ENCODE results near the gene B4GALT1. TPM values are rescaled to one million over a fixed set of nuclear protein-coding genes. Genes with fewer than 3 reads are reported as not detected.

The B4GALT1 gene
- total RNA-seq, 1 donor from 2014 or later, result 72.0 TPM

DNA sequence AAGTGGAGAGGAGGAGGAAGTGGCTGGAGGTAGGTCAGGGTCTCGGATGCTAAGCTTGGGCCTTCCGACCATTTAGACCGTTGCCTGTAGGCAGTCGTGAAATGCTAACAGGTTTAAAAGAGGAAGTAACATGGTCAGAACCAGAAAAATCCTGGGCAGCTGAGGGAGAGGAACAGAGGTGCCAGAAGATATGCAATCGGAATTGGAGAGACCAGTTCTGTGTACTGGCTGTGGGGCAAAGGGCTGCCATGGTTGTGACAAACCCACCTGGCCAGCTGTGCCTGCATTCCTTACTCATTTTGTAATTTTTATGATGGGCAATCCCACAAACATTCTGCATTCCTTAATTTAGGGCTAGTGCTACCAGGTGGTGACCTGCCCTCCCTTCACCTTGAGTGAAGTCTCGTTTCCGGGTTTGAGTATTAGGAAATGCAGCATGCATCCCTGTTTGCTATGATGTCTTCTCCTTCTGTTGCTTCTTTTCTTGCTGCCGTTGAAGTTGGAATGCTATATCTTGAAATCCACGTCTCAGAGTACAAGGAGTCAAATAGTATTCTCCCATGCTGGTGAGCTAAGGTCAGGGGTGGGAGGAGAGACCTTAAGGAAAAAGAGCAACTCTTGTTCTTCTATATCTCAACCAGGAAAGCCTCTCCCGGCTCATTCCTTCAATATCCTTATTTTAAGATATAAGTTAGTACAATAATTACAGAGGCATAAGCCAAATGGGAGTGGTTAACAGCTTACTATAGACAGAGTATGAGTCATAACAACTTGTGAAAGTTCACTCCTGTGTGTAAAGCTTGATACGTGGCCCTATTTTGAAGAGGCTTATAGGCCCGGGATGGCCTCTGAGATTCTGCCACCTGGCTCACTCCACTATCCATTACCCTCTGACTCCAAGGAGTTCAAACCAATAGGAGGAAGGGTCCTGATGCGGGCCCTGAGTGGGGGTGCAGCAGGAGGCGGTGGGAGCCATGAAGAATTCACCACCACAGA, 37.0 kb downstream of the B4GALT1 start:
- H3K4me1 ChIP-seq, result peaks cover 54% of the 10 kb centered on the region
- ATAC-seq, result peak; percentile 58 to 68
- TF ChIP-seq, protein P1, sequence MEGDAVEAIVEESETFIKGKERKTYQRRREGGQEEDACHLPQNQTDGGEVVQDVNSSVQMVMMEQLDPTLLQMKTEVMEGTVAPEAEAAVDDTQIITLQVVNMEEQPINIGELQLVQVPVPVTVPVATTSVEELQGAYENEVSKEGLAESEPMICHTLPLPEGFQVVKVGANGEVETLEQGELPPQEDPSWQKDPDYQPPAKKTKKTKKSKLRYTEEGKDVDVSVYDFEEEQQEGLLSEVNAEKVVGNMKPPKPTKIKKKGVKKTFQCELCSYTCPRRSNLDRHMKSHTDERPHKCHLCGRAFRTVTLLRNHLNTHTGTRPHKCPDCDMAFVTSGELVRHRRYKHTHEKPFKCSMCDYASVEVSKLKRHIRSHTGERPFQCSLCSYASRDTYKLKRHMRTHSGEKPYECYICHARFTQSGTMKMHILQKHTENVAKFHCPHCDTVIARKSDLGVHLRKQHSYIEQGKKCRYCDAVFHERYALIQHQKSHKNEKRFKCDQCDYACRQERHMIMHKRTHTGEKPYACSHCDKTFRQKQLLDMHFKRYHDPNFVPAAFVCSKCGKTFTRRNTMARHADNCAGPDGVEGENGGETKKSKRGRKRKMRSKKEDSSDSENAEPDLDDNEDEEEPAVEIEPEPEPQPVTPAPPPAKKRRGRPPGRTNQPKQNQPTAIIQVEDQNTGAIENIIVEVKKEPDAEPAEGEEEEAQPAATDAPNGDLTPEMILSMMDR (IDR thresholded peaks at IDR 0.05), result no peak
- H3K4me3 ChIP-seq, result no peak overlapping the region
- peaks cover 91% of the 10 kb centered on the region for H3K36me3 ChIP-seq
- no peaks in the 10 kb centered on the region for H3K27me3 ChIP-seq (ENCODE audit: low read depth)
- H3K9me3 ChIP-seq, result no peaks in the 10 kb centered on the region
- peak overlapping the region; percentile 31 for H3K27ac ChIP-seq
- DNase-seq, result no peak
- intact Hi-C loops (cut with DNase I), result no loop called here

DNA sequence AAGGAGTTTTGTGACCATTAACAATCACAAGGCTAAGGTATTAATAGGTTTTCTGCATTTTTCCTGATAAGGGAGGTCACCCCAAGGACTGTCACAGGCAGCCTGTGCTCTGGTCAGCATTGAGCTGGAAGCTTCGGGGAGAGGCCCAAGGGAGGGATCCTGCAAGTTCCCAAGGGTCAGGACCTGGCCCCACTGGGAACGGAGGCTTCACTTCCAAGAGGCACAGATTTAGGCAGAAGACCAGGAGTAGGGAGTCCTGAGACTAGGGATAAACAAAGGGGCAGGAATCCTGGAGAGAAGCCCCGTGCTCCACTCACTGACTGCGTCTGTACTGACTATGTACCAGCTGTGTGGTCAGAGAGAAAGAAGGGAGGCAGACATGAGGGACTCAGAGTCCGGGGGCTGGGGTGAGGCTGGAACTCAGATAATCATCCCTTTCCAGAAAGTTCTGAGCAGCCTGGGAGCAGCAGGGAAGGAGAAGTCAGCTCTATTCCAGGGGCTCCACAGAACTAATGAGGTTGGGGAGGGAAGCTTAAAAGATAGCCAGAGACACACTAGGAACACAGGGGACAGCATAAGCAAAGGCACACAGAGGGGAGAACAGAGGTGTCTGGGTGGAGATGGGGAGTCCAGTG, 37.8 kb downstream of the B4GALT1 start:
- ATAC-seq, result no peak
- H3K27me3 ChIP-seq (ENCODE audit: low read depth), result no peaks in the 10 kb centered on the region

DNA sequence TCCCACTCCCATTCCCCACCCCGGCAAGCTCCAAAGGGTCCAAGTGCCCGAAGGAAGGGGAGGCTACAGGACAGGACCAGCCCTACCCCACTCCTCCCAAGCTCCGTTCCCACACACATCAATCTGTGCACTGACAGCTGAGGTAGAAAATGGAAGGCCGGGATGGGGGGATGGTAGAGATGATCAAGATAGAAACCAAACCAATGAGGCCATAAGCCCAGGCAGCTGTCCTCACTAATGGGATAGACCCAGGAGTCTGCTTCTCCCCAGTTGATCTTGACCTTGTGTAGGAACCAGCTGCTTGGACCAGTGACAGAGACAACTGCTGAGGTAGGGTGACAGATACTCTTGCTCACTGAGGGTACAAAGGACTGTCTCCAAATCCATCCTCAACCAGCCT, 38.6 kb downstream of the B4GALT1 start:
- H3K27ac ChIP-seq, result no peak overlapping the region
- intact Hi-C loops (cut with DNase I), result no loop called here
- ATAC-seq (no peak), DNase-seq (no peak)
- H3K27me3 ChIP-seq (ENCODE audit: low read depth), result no peaks in the 10 kb centered on the region
- peaks cover 89% of the 10 kb centered on the region for H3K36me3 ChIP-seq
- no peak overlapping the region for H3K4me3 ChIP-seq
- TF ChIP-seq, protein P1 (IDR thresholded peaks at IDR 0.05), result no peak
- H3K9me3 ChIP-seq, result no peaks in the 10 kb centered on the region
- peaks cover 52% of the 10 kb centered on the region for H3K4me1 ChIP-seq

More for the DNA sequence above, 37.8 kb downstream of the B4GALT1 start:
- Histone ChIP-seq H3K4me3 (no peak overlapping the region), H3K4me1 (peaks cover 52% of the 10 kb centered on the region), H3K27ac (peak overlapping the region; percentile 31), H3K36me3 (peaks cover 91% of the 10 kb centered on the region), H3K9me3 (no peaks in the 10 kb centered on the region)
- TF ChIP-seq, protein P1 (IDR thresholded peaks at IDR 0.05), result no peak
- intact Hi-C loops (cut with DNase I), result no loop called here
- DNase-seq, result no peak

DNA sequence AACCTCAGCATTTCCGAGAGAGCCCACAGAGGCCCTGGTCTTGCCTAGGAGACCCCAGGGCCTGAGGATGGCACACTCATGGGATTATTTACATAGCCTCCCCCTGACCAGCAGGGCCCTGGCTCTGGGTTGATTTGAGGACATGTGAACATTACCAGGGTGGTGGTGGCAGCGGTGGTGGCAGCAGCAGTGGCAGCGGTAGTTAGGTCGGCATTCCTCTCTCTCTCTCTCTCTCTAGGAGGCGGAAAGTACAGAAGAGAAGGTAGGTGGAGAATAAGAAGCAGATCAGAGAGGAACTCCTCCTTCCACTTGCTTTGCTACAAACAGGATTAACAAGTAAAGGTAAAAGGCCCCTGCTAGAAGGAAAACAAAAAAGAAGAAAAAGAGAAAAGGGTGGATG, 39.3 kb downstream of the B4GALT1 start:
- TF ChIP-seq, protein P1 (IDR thresholded peaks at IDR 0.05), result no peak
- H3K4me3 ChIP-seq, result no peak overlapping the region
- intact Hi-C loops (cut with DNase I), result no loop called here
- no peaks in the 10 kb centered on the region for H3K27me3 ChIP-seq (ENCODE audit: low read depth)
- no peak overlapping the region for H3K27ac ChIP-seq
- no peaks in the 10 kb centered on the region for H3K9me3 ChIP-seq
- peaks cover 52% of the 10 kb centered on the region for H3K4me1 ChIP-seq
- ATAC-seq (no peak), DNase-seq (no peak)
- H3K36me3 ChIP-seq, result peaks cover 82% of the 10 kb centered on the region

DNA sequence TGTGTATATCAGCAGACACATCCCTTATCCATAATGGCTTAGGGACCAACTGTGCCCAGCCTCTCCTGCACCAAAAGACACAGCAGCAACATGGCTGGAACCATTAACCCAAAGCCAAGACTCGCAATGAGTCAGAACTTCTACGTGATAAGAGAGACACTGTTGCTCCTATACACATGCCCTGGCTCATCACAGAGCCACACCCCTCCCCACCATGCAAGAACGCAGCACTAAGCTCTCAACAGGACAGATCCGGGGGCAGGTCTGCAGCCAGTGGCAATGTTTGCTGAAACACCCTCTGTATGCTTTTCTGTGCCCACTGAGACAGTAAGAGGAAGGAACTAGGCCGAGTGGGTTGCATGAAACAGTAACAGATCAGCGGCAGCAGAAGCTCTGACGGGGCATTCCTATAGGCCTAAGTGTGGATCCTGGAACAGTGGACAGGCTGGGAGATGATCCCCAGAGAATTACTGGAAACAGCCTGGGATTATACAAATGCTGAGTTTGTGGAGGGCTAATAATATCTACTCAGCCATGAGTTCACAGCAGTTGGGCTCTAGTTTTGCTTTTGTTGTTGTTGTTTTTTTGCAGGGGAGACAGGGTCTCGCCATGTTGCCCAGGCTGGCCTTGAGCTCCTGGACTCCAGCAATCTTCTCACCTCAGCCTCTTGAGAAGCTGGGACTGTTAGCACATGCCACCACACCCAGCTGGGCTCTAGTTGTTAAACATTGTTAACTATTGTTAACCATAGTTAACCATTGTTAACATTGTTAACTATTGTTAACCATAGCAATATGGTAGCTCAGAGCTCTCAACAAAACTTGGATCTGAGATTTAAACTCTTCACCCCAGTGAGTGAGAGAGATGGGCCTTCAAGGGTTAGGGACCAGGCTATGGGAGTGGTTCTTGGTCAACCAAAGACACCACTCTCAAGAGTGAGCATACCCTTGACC, 41.0 kb downstream of the B4GALT1 start:
- Histone ChIP-seq H3K4me3 (no peak overlapping the region), H3K4me1 (peaks cover 38% of the 10 kb centered on the region), H3K9me3 (no peaks in the 10 kb centered on the region), H3K36me3 (peaks cover 69% of the 10 kb centered on the region), H3K27ac (no peak overlapping the region), H3K27me3 (ENCODE audit: low read depth) (no peaks in the 10 kb centered on the region)
- intact Hi-C loops (cut with DNase I), result no loop called here
- TF ChIP-seq, protein P1 (IDR thresholded peaks at IDR 0.05), result no peak
- peak in 1 of 2 donors; percentile 22 for ATAC-seq
- no peak for DNase-seq
